Measurements from ENCODE around the gene IFNAR2. TPM values are rescaled to one million over a fixed set of nuclear protein-coding genes. Genes with fewer than 3 reads are reported as not detected.

IFNAR2 gene
- total RNA-seq, 1 experiment from 2014 or later, result 12.3 TPM

DNA sequence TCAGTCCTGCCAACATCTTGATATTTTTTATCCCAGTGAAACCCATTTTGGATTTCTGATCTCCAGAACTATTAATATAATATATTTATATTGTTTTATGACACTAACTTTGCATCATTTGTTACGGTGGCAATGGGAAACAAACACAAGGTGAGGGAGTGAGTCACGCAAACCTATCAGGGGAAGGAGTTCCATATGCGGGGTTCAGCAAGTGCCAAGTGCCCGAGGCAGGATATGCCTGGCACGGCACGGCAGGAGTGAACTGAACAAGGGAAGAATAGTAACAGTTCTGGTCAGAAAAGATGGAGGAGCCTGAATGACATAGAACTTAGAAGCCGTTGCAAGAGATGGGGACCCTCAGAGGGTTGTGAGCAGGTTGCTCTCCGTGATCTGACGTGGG is 28.7 kb downstream of the IFNAR2 start:
- no peaks in the 10 kb centered on the region for H3K9me3 ChIP-seq (ENCODE audit: control insufficient read depth in 1 of 2, insufficient read depth in 1 of 2, low read depth in 1 of 2, low read length in 2 of 2)
- H3K36me3 ChIP-seq (ENCODE audit: control insufficient read depth in 1 of 2, insufficient read depth in 2 of 2, low read length in 2 of 2), result peaks cover 5 to 6% of the 10 kb centered on the region in 2 experiments; a peak in 2 of 4 replicates
- DNase-seq (ENCODE audit: low read depth, low spot score) (no peak), ATAC-seq (no peak)
- H3K4me3 ChIP-seq (replicated peaks in 1 of 2; ENCODE audit: low read depth in 1 of 2, low read length in 2 of 2), result no peak overlapping the region
- no peaks in the 10 kb centered on the region for H3K79me2 ChIP-seq (ENCODE audit: insufficient read depth, low read length)
- intact Hi-C loops (cut with micrococcal nuclease), result no loop called here
- BruUV-seq (replicated peaks), result no TSS peak
- H3K27ac ChIP-seq (ENCODE audit: low read depth, low read length), result no peak overlapping the region
- no peaks in the 10 kb centered on the region for H4K20me1 ChIP-seq (ENCODE audit: insufficient read depth)
- no peaks in the 10 kb centered on the region for H3K27me3 ChIP-seq (ENCODE audit: insufficient read depth, low read length)
- no peaks in the 10 kb centered on the region for H3K4me1 ChIP-seq (ENCODE audit: control insufficient read depth in 1 of 2, insufficient read depth in 2 of 2, low read length in 2 of 2)
- TF ChIP-seq ELF1 (IDR thresholded peaks at IDR 0.05; ENCODE audit: borderline replicate concordance, low read depth) (no peak), CTCF (IDR thresholded peaks at IDR 0.05 in 2 of 3, conservative IDR thresholded peaks at IDR 0.05 in 1 of 3; ENCODE audit: borderline replicate concordance in 1 of 3, insufficient read depth in 1 of 3, low read depth in 2 of 3, low read length in 2 of 3) (no peak), ATF3 (IDR thresholded peaks at IDR 0.05) (no peak), SP1 (IDR thresholded peaks at IDR 0.05; ENCODE audit: low read depth) (no peak), YY1 (IDR thresholded peaks at IDR 0.05; ENCODE audit: extremely low read depth, insufficient replicate concordance, low read depth, low read length) (no peak), SRF (IDR thresholded peaks at IDR 0.05; ENCODE audit: low read depth) (no peak), CBX3 (IDR thresholded peaks at IDR 0.05; ENCODE audit: low read depth) (no peak), FOSL1 (IDR thresholded peaks at IDR 0.05; ENCODE audit: low read depth) (no peak), POLR2A (IDR thresholded peaks at IDR 0.05; ENCODE audit: borderline replicate concordance, extremely low read depth, insufficient read depth, insufficient read length) (no peak), EGR1 (IDR thresholded peaks at IDR 0.05; ENCODE audit: low read depth) (no peak), EZH2phosphoT487 (IDR thresholded peaks at IDR 0.05; ENCODE audit: borderline replicate concordance) (no peak)
- TF ChIP-seq, protein P1, sequence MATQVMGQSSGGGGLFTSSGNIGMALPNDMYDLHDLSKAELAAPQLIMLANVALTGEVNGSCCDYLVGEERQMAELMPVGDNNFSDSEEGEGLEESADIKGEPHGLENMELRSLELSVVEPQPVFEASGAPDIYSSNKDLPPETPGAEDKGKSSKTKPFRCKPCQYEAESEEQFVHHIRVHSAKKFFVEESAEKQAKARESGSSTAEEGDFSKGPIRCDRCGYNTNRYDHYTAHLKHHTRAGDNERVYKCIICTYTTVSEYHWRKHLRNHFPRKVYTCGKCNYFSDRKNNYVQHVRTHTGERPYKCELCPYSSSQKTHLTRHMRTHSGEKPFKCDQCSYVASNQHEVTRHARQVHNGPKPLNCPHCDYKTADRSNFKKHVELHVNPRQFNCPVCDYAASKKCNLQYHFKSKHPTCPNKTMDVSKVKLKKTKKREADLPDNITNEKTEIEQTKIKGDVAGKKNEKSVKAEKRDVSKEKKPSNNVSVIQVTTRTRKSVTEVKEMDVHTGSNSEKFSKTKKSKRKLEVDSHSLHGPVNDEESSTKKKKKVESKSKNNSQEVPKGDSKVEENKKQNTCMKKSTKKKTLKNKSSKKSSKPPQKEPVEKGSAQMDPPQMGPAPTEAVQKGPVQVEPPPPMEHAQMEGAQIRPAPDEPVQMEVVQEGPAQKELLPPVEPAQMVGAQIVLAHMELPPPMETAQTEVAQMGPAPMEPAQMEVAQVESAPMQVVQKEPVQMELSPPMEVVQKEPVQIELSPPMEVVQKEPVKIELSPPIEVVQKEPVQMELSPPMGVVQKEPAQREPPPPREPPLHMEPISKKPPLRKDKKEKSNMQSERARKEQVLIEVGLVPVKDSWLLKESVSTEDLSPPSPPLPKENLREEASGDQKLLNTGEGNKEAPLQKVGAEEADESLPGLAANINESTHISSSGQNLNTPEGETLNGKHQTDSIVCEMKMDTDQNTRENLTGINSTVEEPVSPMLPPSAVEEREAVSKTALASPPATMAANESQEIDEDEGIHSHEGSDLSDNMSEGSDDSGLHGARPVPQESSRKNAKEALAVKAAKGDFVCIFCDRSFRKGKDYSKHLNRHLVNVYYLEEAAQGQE (IDR thresholded peaks at IDR 0.05; ENCODE audit: low read depth), result no peak
- TF ChIP-seq, protein P2, sequence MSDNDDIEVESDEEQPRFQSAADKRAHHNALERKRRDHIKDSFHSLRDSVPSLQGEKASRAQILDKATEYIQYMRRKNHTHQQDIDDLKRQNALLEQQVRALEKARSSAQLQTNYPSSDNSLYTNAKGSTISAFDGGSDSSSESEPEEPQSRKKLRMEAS (IDR thresholded peaks at IDR 0.05), result no peak
- H3K4me2 ChIP-seq (ENCODE audit: low read length), result no peak overlapping the region
- ChIA-PET CTCF (no interaction called here), POLR2A (no interaction called here), RAD21 (ENCODE audit: low non-redundant PET in 1 of 2, low total read pairs in 2 of 2, uncharacterized antibody in 2 of 2, unreplicated experiment in 2 of 2) (no interaction called here)
- H2AFZ ChIP-seq (ENCODE audit: low read depth, low read length, poor library complexity, severe bottlenecking), result no peak overlapping the region
- H3K9me2 ChIP-seq (ENCODE audit: insufficient read depth), result no peaks in the 10 kb centered on the region
- H3K9ac ChIP-seq (ENCODE audit: low read length), result no peak overlapping the region
